GM19193 (cell line): Measurements from ENCODE around the gene ZBTB47.

ENCODE experiments used
- POLR2A ChIP-seq: IDR thresholded peaks from 4 replicates; pipeline ENCODE4 v1.6.1; 2011; ENCODE audit not compliant: insufficient read depth, insufficient read length; ENCODE audit errors: extremely low read depth

Gene ZBTB47

DNA sequence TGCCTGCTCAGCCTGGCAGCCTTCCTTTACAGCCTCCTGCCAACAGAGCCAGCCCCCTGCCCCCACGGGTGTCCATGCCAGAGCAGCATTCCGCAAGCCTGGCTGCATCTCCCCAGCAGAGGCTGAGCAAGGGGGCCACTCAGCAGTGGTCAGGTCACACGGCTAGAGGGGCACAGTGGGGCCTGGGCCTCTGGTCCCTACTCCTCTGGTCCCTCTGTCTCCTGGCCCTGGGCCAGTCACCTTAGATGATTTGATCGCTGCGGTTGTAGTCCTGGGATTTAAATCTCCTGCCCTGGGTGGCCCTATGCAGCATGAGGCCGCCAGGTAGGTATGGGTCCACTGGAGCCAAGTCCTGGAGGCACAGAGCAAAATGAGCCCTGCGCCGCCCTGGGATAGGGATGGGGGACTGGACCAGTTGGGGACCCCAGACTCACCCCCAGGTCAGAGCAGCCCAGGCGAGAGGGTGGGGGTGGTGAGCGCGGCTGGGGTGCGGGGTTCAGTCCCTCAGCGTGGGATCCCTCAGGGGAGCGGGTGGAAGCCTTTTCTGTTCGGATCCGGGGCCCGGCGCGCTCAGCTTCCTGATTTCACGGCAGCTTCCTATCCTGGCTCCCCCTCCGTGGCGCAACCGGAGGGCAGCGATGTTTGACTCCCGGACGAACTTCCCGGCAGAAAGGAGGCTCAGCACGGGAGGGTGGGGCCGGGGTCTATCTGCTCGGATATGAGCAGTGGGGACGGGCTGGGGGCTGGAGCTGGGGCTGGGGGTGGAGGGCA, at the start of gene ZBTB47:
Gene ZBTB47 (plus strand): TSS at position 138 of the 771 bp plus-strand sequence. CDS start 4,659 bp downstream, outside the sequence.
- TF ChIP-seq POLR2A: no peak

DNA sequence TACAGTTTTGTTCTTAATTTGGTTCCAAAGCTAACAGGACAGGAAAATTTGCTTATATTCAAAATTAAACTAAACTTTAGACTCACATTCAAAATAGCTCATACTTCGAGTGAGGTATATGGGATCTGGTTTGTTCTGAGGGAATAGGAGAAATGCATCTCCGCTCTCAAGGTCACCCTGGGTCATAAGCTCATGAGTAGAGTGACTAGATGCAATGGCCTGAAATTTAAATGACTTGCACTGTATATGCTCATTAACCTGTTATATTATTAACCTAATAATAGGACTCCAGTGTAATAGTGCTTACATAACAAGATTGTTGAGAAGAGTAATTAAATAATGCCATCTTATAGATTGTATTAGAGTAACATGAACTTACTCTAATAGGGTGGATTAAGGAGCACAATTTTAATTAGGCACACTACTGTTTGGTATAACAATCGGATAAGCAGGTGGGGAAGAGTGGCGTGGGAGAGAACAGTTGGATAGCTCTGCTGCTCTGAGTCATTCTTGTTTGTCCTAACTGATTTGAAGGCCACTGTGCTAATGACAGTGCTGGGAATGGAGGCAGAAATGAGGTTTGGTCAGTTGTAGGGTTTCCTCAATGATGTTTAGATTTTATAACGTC, 47.8 kb upstream of the ZBTB47 start:
- TF ChIP-seq POLR2A: no peak

DNA sequence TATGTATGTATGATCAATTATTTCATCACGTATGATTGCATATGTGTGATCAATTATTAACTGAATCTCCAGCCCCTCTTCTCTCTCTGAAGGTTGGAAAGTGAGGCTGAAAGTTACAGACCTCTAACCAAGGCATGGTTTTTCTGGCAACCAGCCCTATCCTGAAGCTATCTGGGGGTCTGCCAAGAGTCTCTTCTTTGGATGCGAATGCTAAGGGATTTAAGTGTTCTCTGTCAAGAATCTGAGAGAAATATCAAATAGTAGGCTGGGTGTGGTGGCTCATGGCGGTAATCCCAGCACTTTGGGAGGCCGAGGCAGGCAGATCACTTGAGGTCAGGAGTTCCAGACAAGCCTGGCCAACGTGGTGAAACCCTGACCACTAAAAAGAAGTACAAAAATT, 44.9 kb upstream of the ZBTB47 start:
- TF ChIP-seq POLR2A: no peak

DNA sequence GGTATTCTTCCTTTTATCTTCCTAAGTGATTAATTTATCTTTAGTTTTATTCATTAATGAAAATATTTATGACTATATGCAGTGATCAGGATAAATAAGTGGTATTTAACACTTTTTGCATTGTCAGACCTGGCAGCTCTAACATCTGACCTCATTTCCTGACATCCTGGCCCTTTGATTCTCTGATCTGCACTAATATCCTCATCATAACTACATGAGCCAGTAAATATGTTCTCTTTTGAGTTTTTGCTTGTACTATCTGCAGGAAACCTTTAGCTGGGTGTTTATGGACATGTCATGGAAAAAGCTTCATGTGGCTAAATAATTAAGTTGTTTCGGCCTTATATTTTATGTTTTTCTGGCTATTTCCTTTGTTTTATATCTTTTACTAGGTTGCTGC, 42.5 kb upstream of the ZBTB47 start:
- TF ChIP-seq POLR2A: no peak

DNA sequence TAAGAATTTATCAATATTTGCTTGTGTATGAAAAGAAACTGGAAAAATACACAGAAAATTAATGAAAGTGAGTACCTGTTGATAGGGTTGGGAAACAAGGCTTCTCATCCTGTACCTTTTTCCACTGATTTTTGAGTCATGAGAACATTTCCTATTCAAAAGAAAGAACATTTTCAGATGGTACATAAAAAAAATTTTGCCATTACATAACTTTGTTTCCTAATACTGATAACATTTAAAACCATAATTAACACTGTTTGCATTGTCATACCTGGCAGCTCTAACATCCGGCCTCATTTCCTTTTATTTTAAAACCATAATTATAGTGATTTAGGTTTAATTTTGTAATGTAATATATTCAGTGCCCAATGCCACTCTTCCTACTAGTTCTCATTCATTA, 41.3 kb upstream of the ZBTB47 start:
- TF ChIP-seq POLR2A: no peak

DNA sequence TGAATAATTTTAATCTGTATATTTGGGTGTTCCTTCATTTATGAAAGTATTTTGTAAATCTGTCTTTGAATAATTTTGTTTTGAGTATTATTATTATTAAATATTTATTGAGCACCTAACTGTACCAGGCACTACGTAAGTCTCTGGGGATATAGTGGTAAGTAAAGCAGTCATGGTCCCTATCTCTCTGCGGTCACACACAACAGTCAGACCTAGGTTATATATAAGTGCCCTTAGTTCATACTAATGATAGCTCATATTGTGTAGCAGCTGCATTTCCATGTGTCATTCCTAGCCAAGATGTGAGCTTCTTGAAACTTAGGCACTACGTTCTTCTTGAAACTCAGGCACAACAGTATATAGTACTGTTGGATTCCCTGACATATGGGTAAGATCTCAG, 40.6 kb upstream of the ZBTB47 start:
- TF ChIP-seq POLR2A: no peak

DNA sequence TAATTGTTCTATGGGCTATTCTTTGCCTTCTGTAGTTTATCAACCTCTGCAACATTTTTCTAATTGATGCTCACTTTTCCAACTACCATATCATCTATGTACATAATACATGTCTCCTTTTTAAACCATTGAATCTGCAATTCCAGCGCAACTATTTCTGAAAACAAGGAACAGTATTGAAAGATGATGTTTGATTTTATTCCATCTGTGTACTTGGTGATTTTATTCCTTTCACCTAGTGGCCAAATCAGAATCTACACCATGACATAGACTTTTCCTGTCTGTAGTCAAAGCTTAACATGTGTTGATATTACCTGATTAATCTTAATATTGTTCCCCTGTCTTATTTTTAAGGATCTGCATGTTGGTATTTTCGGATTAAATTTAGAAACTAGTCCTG, 40.0 kb upstream of the ZBTB47 start:
- TF ChIP-seq POLR2A: no peak

DNA sequence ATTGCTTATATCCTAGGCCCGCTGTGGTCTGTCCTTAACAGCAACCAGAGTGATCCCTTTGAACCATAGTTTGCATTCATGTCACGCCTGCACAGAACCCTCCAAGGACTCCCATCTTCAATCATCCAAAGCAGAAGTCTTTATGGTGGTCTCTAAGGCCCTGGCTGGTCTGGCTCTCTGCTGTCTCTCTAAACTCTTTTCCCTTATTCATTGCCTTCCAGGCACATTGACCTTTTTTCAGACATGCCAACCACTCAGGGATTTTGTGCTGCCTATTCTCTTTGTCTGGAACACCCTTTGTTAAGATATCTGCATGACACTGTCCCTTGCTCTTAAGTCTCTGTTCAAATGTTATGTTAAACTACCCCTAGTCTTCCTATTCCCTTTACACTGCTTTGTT, 21.9 kb upstream of the ZBTB47 start:
- no peak for TF ChIP-seq POLR2A

DNA sequence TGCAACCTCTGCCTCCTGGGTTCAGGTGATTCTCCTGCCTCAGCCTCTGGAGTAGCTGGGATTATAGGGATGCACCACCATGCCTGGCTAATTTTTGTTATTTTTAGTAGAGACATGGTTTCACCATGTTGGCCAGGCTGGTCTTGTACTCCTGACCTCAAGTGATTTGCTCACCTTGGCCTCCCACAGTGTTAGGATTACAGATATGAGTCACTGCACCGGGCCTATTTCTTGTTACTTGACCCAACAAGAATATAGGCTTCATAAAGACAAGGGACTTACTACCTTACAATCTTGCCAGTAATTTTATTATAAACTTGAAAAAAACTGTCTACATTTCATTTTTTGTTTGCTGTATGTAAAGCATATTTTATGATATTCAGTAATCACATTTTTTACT, 21.4 kb upstream of the ZBTB47 start:
- no peak for TF ChIP-seq POLR2A

DNA sequence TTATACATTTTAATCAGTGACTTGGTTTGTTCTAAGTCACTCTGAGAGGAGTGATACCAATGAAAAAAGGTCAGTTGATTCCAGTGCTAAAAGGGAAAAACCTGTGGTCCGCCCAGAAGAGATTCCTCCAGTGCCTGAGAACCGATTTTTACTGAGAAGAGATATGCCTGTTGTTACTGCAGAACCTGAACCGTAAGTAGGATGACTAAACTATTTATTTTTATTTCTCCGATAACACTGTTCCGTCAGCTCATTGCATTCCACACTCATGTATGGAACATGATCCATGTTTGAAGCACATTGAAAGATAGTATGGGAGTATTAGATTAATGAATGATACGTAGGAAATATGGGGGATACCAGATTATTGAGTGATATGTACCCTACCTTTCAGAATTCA, 20.0 kb upstream of the ZBTB47 start:
- no peak for TF ChIP-seq POLR2A

DNA sequence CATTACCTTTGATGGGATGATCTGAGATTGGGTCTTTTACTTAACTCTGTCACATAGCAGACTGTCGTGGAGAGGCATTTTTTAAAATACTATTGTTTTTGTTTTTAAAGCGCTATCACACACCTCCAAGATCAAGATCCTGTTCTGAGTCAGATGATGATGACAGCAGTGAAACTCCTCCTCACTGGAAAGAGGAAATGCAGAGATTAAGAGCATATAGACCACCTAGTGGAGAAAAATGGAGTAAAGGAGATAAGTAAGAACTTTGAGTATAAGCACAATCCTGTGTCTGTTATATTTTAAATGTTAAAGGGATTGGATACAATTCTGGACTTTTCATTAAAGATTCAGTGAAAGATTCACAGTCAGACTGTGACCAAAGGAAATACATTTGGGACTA, 18.4 kb upstream of the ZBTB47 start:
- no peak for TF ChIP-seq POLR2A

DNA sequence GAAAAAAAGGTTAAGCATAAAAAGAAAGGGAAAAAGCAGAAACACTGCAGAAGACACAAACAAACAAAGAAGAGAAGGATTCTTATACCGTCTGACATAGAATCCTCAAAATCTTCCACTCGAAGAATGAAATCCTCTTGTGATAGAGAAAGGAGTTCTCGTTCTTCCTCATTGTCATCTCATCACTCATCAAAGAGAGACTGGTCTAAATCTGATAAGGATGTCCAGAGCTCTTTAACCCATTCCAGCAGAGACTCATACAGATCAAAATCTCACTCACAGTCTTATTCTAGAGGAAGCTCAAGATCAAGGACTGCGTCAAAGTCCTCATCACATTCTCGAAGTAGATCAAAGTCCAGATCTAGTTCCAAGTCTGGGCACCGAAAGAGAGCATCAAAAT, 16.5 kb upstream of the ZBTB47 start:
- no peak for TF ChIP-seq POLR2A

DNA sequence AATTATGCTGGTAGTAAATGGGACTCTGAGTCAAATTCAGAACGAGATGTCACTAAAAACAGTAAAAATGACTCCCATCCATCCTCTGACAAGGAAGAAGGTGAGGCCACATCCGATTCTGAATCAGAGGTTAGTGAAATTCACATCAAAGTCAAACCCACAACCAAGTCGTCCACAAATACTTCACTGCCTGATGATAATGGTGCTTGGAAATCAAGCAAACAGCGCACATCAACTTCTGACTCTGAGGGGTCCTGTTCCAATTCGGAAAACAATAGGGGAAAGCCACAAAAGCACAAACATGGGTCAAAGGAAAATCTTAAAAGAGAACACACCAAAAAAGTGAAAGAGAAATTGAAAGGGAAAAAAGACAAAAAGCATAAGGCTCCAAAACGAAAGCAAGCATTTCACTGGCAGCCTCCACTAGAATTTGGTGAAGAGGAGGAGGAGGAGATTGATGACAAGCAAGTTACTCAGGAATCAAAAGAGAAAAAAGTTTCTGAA, 15.1 kb upstream of the ZBTB47 start:
- no peak for TF ChIP-seq POLR2A

DNA sequence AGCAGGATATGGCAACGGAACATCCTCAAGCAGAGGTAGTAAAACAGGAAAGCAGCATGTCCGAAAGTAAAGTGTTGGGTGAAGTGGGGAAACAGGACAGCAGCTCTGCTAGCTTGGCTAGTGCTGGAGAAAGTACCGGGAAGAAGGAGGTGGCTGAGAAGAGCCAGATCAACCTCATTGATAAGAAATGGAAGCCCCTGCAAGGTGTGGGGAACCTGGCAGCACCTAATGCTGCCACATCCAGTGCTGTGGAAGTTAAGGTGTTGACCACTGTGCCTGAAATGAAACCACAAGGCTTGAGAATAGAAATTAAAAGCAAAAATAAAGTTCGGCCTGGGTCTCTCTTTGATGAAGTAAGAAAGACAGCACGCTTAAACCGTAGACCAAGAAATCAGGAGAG, 14.3 kb upstream of the ZBTB47 start:
- TF ChIP-seq POLR2A: no peak

DNA sequence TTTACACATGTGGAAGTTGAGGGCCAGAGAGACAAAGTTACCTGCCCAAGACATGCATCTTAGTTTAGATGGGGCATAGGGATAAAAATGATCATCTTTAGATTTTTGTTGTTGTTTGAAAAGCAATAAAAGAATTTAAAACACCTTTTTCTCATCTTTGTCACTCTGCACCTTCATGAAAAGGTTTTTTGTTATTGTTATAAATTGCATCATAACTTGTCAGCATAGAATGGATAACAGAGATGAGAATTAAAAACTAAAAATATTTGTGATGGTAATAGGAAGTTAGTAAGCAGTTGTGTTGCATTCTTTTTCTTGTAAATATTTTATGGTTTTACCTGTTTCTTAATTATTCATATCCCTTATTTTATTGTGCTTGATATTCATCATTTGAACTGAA, 13.4 kb upstream of the ZBTB47 start:
- TF ChIP-seq POLR2A: no peak

DNA sequence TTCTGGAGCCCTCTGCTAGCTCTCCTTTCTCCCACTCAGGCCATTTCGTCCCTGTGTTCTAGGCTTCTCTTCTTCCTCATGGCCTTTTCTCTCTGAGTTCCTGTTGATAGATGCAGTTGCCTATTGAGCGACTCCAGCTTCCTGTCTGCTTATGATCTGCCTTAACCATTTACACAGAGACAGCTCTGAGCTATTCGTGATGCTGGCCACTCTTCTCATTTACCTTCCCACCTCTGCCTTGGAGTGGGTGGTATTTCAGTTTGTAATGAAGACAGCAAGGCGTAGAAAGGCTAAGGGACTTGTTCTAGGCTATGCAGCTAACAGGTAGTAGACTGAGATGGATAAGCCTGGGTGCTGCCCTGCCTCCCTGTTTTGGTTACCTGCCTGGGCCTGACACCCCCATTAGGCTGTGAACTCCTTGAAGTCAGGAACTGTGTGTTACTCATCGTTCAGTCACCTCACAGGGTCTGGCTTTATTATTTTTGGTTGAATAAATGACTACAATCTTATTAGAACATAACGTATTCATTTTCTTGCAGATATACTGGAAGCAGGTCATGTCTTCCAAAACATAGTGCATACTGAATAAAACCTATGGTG, 12.6 kb upstream of the ZBTB47 start:
- TF ChIP-seq POLR2A: no peak
